GM12874 (cell line): Measurements from ENCODE around the gene MLANA.

Experiments
- CTCF ChIP-seq: IDR thresholded peaks from 2 replicates; pipeline ENCODE4 v1.5.1; 2011; ENCODE audit warnings: low read depth, mild to moderate bottlenecking, control low read depth, low read length, moderate library complexity; ENCODE audit not compliant: insufficient read depth

The MLANA gene

GRCh38 chr9:5870691-5871090 lies 20.0 kb upstream of the MLANA start:
- TF ChIP-seq CTCF: no peak

GRCh38 chr9:5871785-5872184 lies 18.9 kb upstream of the MLANA start:
- no peak for TF ChIP-seq CTCF

- TF ChIP-seq CTCF: no peak
These were observed 18.2 kb upstream of the MLANA start for GRCh38 chr9:5872511-5872910.

GRCh38 chr9:5873439-5873838 lies 17.2 kb upstream of the MLANA start:
- no peak for TF ChIP-seq CTCF

- TF ChIP-seq CTCF: no peak
These were observed 16.6 kb upstream of the MLANA start for GRCh38 chr9:5874048-5874447.

GRCh38 chr9:5876026-5876425 lies 14.7 kb upstream of the MLANA start:
- no peak for TF ChIP-seq CTCF

- TF ChIP-seq CTCF: no peak
These were observed 14.0 kb upstream of the MLANA start for GRCh38 chr9:5876711-5877110.
